ENCODE results near the gene FCRL2. TPM values are rescaled to one million over a fixed set of nuclear protein-coding genes. Genes with fewer than 3 reads are reported as not detected.

The FCRL2 gene
- total RNA-seq: not detected
- long read RNA-seq: 0 reads

GRCh38 chr1:157776971-157777391, at the start of gene FCRL2:
TSS of gene FCRL2 (minus strand) at chr1:157777132. CDS start at chr1:157777073, 59 bp downstream.
- no peak for DNase-seq (ENCODE audit: low spot score)
- intact Hi-C loops (cut with DNase I): no loop called here

- intact Hi-C loops (cut with DNase I): no loop called here
- DNase-seq (ENCODE audit: low spot score): no peak
Observed at GRCh38 chr1:157820299-157820698, 43.4 kb upstream of the FCRL2 start.

GRCh38 chr1:157819896-157820295, 43.0 kb upstream of the FCRL2 start, which contains the start of gene FCRL1:
TSS of gene FCRL1 (minus strand) at chr1:157820120. CDS start at chr1:157820037, 83 bp downstream.
- intact Hi-C loops (cut with DNase I): no loop called here
- DNase-seq (ENCODE audit: low spot score): no peak

GRCh38 chr1:157819215-157819614, 42.3 kb upstream of the FCRL2 start:
- DNase-seq (ENCODE audit: low spot score): no peak
- intact Hi-C loops (cut with DNase I): no loop called here

GRCh38 chr1:157813269-157813668, 36.3 kb upstream of the FCRL2 start:
- intact Hi-C loops (cut with DNase I): no loop called here
- no peak for DNase-seq (ENCODE audit: low spot score)

- intact Hi-C loops (cut with DNase I): no loop called here
- no peak for DNase-seq (ENCODE audit: low spot score)
Observed at GRCh38 chr1:157806431-157807149, 29.7 kb upstream of the FCRL2 start.

GRCh38 chr1:157803851-157804250, 26.9 kb upstream of the FCRL2 start:
- DNase-seq (ENCODE audit: low spot score): no peak
- intact Hi-C loops (cut with DNase I): no loop called here

- intact Hi-C loops (cut with DNase I): no loop called here
- DNase-seq (ENCODE audit: low spot score): no peak
Observed at GRCh38 chr1:157799996-157800395, 23.1 kb upstream of the FCRL2 start.

- no peak for DNase-seq (ENCODE audit: low spot score)
- intact Hi-C loops (cut with DNase I): no loop called here
Observed at GRCh38 chr1:157798211-157798610, 21.3 kb upstream of the FCRL2 start.

- intact Hi-C loops (cut with DNase I): no loop called here
- DNase-seq (ENCODE audit: low spot score): no peak
Observed at GRCh38 chr1:157785248-157785647, 8.3 kb upstream of the FCRL2 start.

- DNase-seq (ENCODE audit: low spot score): no peak
Observed at GRCh38 chr1:157784801-157785200, 7.9 kb upstream of the FCRL2 start.

GRCh38 chr1:157782931-157783330, 6.0 kb upstream of the FCRL2 start:
- DNase-seq (ENCODE audit: low spot score): no peak
- intact Hi-C loops (cut with DNase I): no loop called here

More at GRCh38 chr1:157784801-157785200, 7.9 kb upstream of the FCRL2 start:
- intact Hi-C loops (cut with DNase I): no loop called here

GRCh38 chr1:157781048-157781447, 4.1 kb upstream of the FCRL2 start:
- DNase-seq (ENCODE audit: low spot score): no peak
- intact Hi-C loops (cut with DNase I): no loop called here

- intact Hi-C loops (cut with DNase I): no loop called here
Observed at GRCh38 chr1:157775101-157775870, 1.6 kb downstream of the FCRL2 start.

GRCh38 chr1:157774412-157774811, 2.5 kb downstream of the FCRL2 start:
- intact Hi-C loops (cut with DNase I): no loop called here
- no peak for DNase-seq (ENCODE audit: low spot score)

More at GRCh38 chr1:157775101-157775870, 1.6 kb downstream of the FCRL2 start:
- DNase-seq (ENCODE audit: low spot score): no peak

GRCh38 chr1:157773493-157774350, 3.2 kb downstream of the FCRL2 start:
- intact Hi-C loops (cut with DNase I): no loop called here
- DNase-seq (ENCODE audit: low spot score): no peak

- no peak for DNase-seq (ENCODE audit: low spot score)
- intact Hi-C loops (cut with DNase I): no loop called here
Observed at GRCh38 chr1:157771661-157772425, 5.1 kb downstream of the FCRL2 start.

GRCh38 chr1:157770442-157771043, 6.4 kb downstream of the FCRL2 start:
- intact Hi-C loops (cut with DNase I): no loop called here
- no peak for DNase-seq (ENCODE audit: low spot score)

- intact Hi-C loops (cut with DNase I): no loop called here
- no peak for DNase-seq (ENCODE audit: low spot score)
Observed at GRCh38 chr1:157766792-157767191, 10.1 kb downstream of the FCRL2 start.

Data from cardiac septum (tissue), 1 donor.